Skeletal muscle satellite cell (primary cell): ENCODE measurements around the gene COPE.
A peak's percentile ranks its signal among the peaks of the same experiment; 100 is the strongest.

Source experiments
- H3K27me3 ChIP-seq: 2 replicates; pipeline ENCODE4 v1.7.0; 2013; ENCODE audit warnings: low read length; ENCODE audit not compliant: control insufficient read depth, insufficient read depth
- H3K36me3 ChIP-seq: 2 replicates; pipeline ENCODE4 v1.7.0; 2013; ENCODE audit warnings: mild to moderate bottlenecking, control low read depth, low read length; ENCODE audit not compliant: insufficient read depth
- H3K4me1 ChIP-seq: 2 replicates; pipeline ENCODE4 v1.7.0; 2013; ENCODE audit warnings: low read length; ENCODE audit not compliant: control insufficient read depth, insufficient read depth
- H3K4me2 ChIP-seq: 2 replicates; pipeline ENCODE4 v1.7.0; 2013; ENCODE audit warnings: mild to moderate bottlenecking, low read length
- H3K4me3 ChIP-seq: 2 replicates; pipeline ENCODE4 v1.7.0; 2013; ENCODE audit warnings: low read length
- H3K9ac ChIP-seq: 2 replicates; pipeline ENCODE4 v1.7.0; 2013; ENCODE audit warnings: mild to moderate bottlenecking, low read depth, low read length, moderate library complexity
- H3K9me3 ChIP-seq: replicated peaks from 2 replicates; pipeline ENCODE4 v1.7.0; 2013; ENCODE audit warnings: mild to moderate bottlenecking, control low read depth, low read length

The COPE gene

GRCh38 chr19:18850471-18851375 is 68.5 kb downstream of the COPE start:
- Histone ChIP-seq H3K36me3 (peaks cover 63% of the 10 kb centered on the region), H3K4me2 (no peak overlapping the region), H3K9ac (no peak overlapping the region), H3K4me1 (peaks cover 29% of the 10 kb centered on the region), H3K9me3 (no peaks in the 10 kb centered on the region), H3K4me3 (no peak overlapping the region), H3K27me3 (no peaks in the 10 kb centered on the region)

- Histone ChIP-seq H3K4me3 (no peak overlapping the region), H3K4me2 (no peak overlapping the region), H3K27me3 (no peaks in the 10 kb centered on the region), H3K4me1 (peaks cover 29% of the 10 kb centered on the region), H3K9ac (peak overlapping the region; percentile 33), H3K36me3 (peaks cover 55% of the 10 kb centered on the region), H3K9me3 (no peaks in the 10 kb centered on the region)
Measured at GRCh38 chr19:18849838-18850400, 69.3 kb downstream of the COPE start.
